Measurements from ENCODE around the gene GOLPH3.

The GOLPH3 gene

GRCh38 chr5:32076699-32077695 is 97.1 kb downstream of the GOLPH3 start:
- DNase-seq (ENCODE audit: low spot score) (no peak), ATAC-seq (ENCODE audit: low read depth) (peak; percentile 74)
- no peaks in the 10 kb centered on the region for H3K36me3 ChIP-seq (ENCODE audit: low read depth)
- no peaks in the 10 kb centered on the region for H3K9me3 ChIP-seq (ENCODE audit: severe bottlenecking)
- H3K4me1 ChIP-seq (ENCODE audit: insufficient read depth, poor library complexity, severe bottlenecking): no peaks in the 10 kb centered on the region
- no peak overlapping the region for H3K27ac ChIP-seq (ENCODE audit: poor library complexity, severe bottlenecking)
- H3K4me3 ChIP-seq (ENCODE audit: severe bottlenecking): no peak overlapping the region
- TF ChIP-seq CTCF (IDR thresholded peaks at IDR 0.05; ENCODE audit: poor library complexity, severe bottlenecking): peak; percentile 99
- no peaks in the 10 kb centered on the region for H3K27me3 ChIP-seq (ENCODE audit: insufficient read depth, poor library complexity, severe bottlenecking)
